MM.1S (cell line): Measurements from ENCODE around the gene IGFBP4.

ENCODE experiments used
- DNase-seq: peaks from one replicate; pipeline ENCODE4 v3.0.0-alpha.2; 2015
- H2AFZ ChIP-seq: fragments of 300-600 bp; sonication (generic); 2 replicates; pipeline ENCODE4 v1.6.0; 2016; ENCODE audit warnings: antibody characterized with exemption, low read length
- H3F3A ChIP-seq: fragments of 300-600 bp; sonication (generic); 2 replicates; pipeline ENCODE4 v1.6.1; 2016; ENCODE audit warnings: mild to moderate bottlenecking, antibody characterized with exemption, low read length, moderate library complexity, mixed read lengths; ENCODE audit not compliant: insufficient read depth
- H3K27ac ChIP-seq: fragments of 300-600 bp; sonication (generic); 2 replicates; pipeline ENCODE4 v1.5.1; 2016; ENCODE audit warnings: mild to moderate bottlenecking, low read length
- H3K27me3 ChIP-seq: fragments of 300-600 bp; sonication (generic); replicated peaks from 2 replicates; pipeline ENCODE4 v1.6.0; 2016; ENCODE audit warnings: low read length; ENCODE audit not compliant: insufficient read depth
- H3K36me3 ChIP-seq: fragments of 300-600 bp; sonication (generic); replicated peaks from 2 replicates; pipeline ENCODE4 v1.6.1; 2016; ENCODE audit warnings: mild to moderate bottlenecking, low read length, mixed read lengths; ENCODE audit not compliant: insufficient read depth
- H3K4me1 ChIP-seq: fragments of 300-600 bp; sonication (generic); 2 replicates; pipeline ENCODE4 v1.6.1; 2016; ENCODE audit warnings: low read length, mixed read lengths
- H3K4me2 ChIP-seq: fragments of 300-600 bp; sonication (generic); 2 replicates; pipeline ENCODE4 v1.6.0; 2016; ENCODE audit warnings: low read depth, low read length
- H3K4me3 ChIP-seq: fragments of 300-600 bp; sonication (generic); 2 replicates; pipeline ENCODE4 v1.5.1; 2016; ENCODE audit warnings: low read length, mixed read lengths
- H3K79me2 ChIP-seq: fragments of 300-600 bp; sonication (generic); 2 replicates; pipeline ENCODE4 v1.6.1; 2016; ENCODE audit warnings: mixed run types, low read length, mixed read lengths
- H3K9ac ChIP-seq: fragments of 300-600 bp; sonication (generic); 2 replicates; pipeline ENCODE4 v1.6.1; 2016; ENCODE audit warnings: low read length, mixed read lengths
- H3K9me2 ChIP-seq: fragments of 300-600 bp; sonication (generic); replicated peaks from 2 replicates; pipeline ENCODE4 v1.6.1; 2016; ENCODE audit warnings: mild to moderate bottlenecking, low read length, mixed read lengths; ENCODE audit not compliant: insufficient read depth
- H3K9me3 ChIP-seq: fragments of 300-600 bp; sonication (generic); replicated peaks from 2 replicates; pipeline ENCODE4 v1.6.1; 2016; ENCODE audit warnings: mild to moderate bottlenecking, low read length, mixed read lengths; ENCODE audit not compliant: insufficient read depth
- H4K20me1 ChIP-seq: fragments of 300-600 bp; sonication (generic); 2 replicates; pipeline ENCODE4 v1.6.1; 2016; ENCODE audit warnings: mild to moderate bottlenecking, low read length, moderate library complexity, mixed read lengths; ENCODE audit not compliant: insufficient read depth
- CTCF ChIP-seq: fragments of 300-600 bp; sonication (generic); IDR thresholded peaks from 2 replicates; pipeline ENCODE4 v1.5.1; 2016; ENCODE audit warnings: antibody characterized with exemption, low read length, mixed read lengths
- EZH2 ChIP-seq: fragments of 300-600 bp; sonication (generic); optimal IDR thresholded peaks from 2 replicates; pipeline ENCODE3; 2017; ENCODE audit warnings: low read depth, mild to moderate bottlenecking, antibody characterized with exemption, low read length, mixed read lengths
- EZH2phosphoT487 ChIP-seq: fragments of 300-600 bp; sonication (generic); IDR thresholded peaks from 2 replicates; pipeline ENCODE4 v1.6.1; 2018; ENCODE audit warnings: antibody characterized with exemption, low read length

The IGFBP4 gene

GRCh38 chr17:40468560-40468959 is 25.3 kb downstream of the IGFBP4 start:
- no peak overlapping the region for H3K27ac ChIP-seq
- H3K4me1 ChIP-seq = no peaks in the 10 kb centered on the region
- no peak overlapping the region for H3K4me3 ChIP-seq
- H4K20me1 ChIP-seq = no peaks in the 10 kb centered on the region
- H3K9me2 ChIP-seq = no peaks in the 10 kb centered on the region
- H3K27me3 ChIP-seq = peaks cover 60% of the 10 kb centered on the region
- H3K9me3 ChIP-seq = no peaks in the 10 kb centered on the region
- H3F3A ChIP-seq = no peaks in the 10 kb centered on the region
- no peak overlapping the region for H2AFZ ChIP-seq
- H3K9ac ChIP-seq = no peak overlapping the region
- no peak overlapping the region for H3K4me2 ChIP-seq
- no peaks in the 10 kb centered on the region for H3K36me3 ChIP-seq
- no peak for TF ChIP-seq EZH2
- no peak for TF ChIP-seq CTCF
- no peak for TF ChIP-seq EZH2phosphoT487
- no peak for DNase-seq
- no peaks in the 10 kb centered on the region for H3K79me2 ChIP-seq

GRCh38 chr17:40469805-40470675 is 26.8 kb downstream of the IGFBP4 start:
- H4K20me1 ChIP-seq = no peaks in the 10 kb centered on the region
- H3K9ac ChIP-seq = no peak overlapping the region
- H3K36me3 ChIP-seq = no peaks in the 10 kb centered on the region
- H3K9me2 ChIP-seq = no peaks in the 10 kb centered on the region
- H3K4me3 ChIP-seq = no peak overlapping the region
- H3K79me2 ChIP-seq = no peaks in the 10 kb centered on the region
- no peaks in the 10 kb centered on the region for H3K9me3 ChIP-seq
- DNase-seq = no peak
- H2AFZ ChIP-seq = no peak overlapping the region
- no peaks in the 10 kb centered on the region for H3K4me1 ChIP-seq
- no peak overlapping the region for H3K27ac ChIP-seq
- H3K4me2 ChIP-seq = no peak overlapping the region
- H3F3A ChIP-seq = no peaks in the 10 kb centered on the region
- TF ChIP-seq EZH2phosphoT487 (no peak), CTCF (no peak), EZH2 (no peak)
- H3K27me3 ChIP-seq = peaks cover 56% of the 10 kb centered on the region

GRCh38 chr17:40470932-40471828 is 27.9 kb downstream of the IGFBP4 start:
- no peaks in the 10 kb centered on the region for H3K9me2 ChIP-seq
- peaks cover 48% of the 10 kb centered on the region for H3K27me3 ChIP-seq
- H3K4me1 ChIP-seq = no peaks in the 10 kb centered on the region
- H4K20me1 ChIP-seq = no peaks in the 10 kb centered on the region
- H3K4me3 ChIP-seq = no peak overlapping the region
- TF ChIP-seq CTCF (no peak), EZH2phosphoT487 (no peak), EZH2 (no peak)
- DNase-seq = no peak
- no peak overlapping the region for H3K27ac ChIP-seq
- H3K9me3 ChIP-seq = no peaks in the 10 kb centered on the region
- no peak overlapping the region for H2AFZ ChIP-seq
- H3K36me3 ChIP-seq = no peaks in the 10 kb centered on the region
- no peaks in the 10 kb centered on the region for H3K79me2 ChIP-seq
- H3F3A ChIP-seq = no peaks in the 10 kb centered on the region
- H3K4me2 ChIP-seq = no peak overlapping the region
- no peak overlapping the region for H3K9ac ChIP-seq
